GM21529 (cell line): ENCODE results near the gene CASKIN2.

Experiments used
- ATAC-seq: cut with Tn5 transposase; IDR thresholded peaks from one replicate; pipeline ENCODE4 v1.9.1; 2021; ENCODE audit not compliant: unreplicated experiment

The CASKIN2 gene

DNA sequence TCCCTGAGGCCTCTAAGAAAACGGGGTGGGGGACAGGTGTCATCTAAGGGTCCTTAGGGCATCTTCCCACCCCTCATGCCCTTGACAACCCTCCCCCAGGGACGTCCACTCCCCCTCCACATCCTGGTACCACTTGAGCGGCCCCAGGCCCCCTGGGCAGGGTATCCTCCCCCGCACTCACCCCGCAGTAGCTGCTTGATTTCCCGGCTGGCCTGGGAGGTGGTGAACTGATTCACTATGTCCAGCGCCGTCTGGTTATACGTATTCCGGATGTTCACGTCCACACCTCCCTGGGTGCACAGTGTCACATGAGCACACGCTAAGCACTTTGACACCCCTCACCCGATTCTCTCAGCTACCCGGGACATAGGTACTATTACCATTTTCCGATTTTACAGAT, 9.7 kb downstream of the CASKIN2 start:
- ATAC-seq = no peak

DNA sequence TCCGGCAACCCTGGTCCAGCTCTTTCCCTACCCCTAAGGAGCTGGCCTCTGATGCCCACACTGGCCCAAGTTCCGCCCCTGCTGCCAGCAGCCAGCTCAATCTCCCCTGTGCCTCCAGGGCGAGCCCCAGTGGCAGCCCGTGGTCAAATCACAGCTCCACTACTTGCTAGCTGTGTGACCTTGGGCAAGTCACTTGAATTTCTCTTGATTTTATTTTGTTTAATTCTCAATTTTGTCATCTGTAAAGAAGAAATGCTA, 10.3 kb downstream of the CASKIN2 start:
- no peak for ATAC-seq

DNA sequence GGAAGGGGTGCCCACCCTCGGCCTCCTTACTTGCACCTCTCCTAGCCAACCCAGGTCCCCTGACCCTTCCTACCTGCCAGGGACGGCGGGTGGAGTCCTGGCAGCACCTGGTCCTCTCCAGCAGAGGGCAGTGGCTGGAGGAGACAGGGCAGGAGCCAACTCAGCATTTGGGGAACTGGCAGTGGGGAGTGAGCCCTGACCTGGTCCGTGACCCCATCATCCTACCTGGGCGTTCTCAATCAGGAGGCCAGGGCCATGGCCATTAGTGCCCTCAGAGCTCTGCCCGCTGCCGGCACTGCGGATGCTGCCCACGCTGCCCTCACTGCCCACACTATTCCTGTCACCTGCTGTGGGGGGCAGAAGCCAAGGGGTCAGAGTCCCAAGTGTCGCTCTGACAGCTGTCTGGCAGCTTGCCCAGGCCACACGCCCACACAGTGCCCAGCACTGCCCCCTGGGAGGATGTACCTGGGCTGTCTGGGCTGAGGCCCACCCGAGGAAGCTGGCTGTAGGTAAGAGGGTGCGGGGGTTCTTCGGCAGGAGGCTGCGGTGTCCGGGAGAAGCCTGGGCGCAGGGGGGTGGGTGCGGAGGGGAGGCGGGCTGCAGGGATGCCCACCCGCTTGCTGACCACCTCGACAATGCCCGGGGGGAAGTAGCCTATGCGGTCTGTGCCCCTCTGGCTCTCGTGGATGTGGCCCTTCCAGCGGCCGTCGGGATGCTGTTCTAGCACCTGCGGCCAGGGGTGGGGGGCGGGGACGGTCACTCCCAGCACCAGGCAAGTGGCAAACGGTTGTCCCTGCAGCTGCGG, 10.8 kb downstream of the CASKIN2 start:
- ATAC-seq = no peak

DNA sequence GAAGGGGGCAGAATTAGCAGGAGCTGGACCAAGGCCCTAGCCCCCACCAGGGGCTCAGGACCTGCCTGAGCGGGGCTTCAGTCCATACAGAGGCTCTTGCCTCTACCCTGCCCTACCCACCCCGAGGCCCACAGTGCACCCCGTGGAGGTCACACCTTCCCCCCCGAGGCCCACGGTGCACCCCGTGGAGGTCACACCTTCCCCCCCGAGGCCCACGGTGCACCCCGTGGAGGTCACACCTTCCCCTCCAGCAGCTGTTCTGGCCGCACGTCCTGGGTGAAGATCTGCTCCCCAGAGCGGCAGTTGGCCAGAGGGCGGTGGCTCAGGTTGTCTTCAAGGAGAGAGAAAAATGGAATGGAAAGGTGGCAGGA, 11.4 kb downstream of the CASKIN2 start:
- ATAC-seq = no peak

DNA sequence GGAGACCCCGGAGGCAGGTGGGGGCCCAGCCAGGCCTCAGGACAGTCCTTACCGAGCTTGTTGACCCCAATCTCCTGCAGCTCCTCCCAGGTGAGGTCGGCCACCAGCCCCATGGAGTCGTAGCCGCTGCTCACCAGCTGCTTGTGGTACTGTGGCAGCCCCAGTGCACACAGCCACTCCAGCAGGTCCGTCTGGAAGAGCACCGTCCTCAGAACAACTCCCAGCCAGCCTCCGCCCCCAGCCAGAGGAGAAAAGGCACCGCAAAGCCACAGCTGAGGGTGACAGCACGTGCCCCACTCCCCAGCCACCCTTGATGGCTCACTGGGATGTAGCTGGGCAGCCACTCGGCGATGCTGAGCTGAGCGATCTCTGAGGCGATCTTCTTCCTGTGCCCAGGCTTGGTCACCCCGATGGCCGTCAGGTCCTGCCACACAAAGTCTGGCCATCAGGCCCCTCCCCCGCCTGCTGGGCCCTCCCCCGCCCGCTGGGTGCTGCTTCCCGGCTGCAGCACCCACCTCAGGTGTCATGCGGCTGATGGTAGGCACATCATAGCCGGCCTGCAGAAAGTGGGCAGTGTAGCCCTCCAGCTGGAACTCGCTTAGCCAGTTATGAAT, 11.9 kb downstream of the CASKIN2 start:
- no peak for ATAC-seq

DNA sequence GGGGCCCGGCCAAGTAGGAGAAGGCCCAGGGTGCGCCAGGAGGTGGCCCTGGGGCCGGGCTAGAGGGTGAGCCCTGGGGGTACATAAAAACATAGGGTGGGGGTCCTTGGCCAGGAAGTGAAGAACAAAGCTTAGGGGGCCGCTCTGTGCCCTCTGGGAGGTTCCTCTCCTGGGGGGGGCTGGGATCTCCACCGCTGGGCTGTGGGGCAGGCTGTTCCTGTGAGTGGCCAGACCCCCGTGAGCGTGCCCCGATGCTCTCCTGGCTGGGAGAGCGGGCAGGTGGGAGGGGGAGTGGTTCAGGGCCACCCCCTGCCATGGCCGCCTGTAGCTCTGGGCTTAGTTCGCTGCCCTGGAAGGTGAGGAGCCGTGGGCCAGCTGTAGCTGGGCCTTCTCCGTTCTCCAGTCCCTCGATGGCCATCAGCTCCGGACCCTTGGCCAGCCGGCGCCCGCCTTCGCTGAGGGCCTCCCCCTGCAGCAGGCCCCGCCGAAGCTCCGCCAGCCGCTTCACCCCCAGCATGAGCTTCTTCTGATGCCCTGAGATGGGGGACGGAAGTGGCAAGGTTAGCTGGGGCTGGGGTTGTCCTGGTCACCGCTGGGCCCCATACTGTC, 12.5 kb downstream of the CASKIN2 start:
- ATAC-seq = no peak

DNA sequence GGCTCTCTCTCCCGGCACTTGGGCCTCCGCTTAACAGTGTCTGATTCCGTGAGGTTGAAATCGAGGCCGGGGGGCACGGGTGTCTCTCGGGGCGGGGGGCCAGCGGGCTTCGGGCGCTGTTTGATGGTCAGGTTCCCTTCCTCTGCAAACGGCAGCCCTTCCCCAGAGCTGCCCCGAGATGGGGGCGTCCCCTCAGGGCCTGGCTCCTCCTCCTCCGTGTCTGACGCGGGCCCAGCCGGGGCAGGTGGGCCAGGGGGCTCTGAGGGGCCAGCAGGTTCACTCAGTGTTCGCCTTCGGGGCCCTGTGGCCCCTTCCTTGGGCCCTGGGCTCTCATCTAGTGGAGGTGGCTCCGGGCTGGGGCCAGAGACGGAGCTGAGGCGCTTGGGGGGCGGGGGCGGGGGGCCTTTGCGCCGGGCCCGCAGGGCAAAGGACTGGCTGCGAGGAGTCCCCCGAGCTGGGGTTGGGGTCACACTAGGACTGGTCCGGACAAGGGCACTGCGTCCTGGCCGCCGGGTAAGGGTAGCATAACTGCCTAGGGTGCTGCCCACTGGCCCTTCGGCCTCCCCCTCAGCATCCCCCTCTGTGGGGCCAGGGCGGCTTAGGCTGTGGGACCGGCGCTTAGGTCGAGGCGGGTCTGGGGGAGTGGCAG, 13.1 kb downstream of the CASKIN2 start:
- no peak for ATAC-seq

DNA sequence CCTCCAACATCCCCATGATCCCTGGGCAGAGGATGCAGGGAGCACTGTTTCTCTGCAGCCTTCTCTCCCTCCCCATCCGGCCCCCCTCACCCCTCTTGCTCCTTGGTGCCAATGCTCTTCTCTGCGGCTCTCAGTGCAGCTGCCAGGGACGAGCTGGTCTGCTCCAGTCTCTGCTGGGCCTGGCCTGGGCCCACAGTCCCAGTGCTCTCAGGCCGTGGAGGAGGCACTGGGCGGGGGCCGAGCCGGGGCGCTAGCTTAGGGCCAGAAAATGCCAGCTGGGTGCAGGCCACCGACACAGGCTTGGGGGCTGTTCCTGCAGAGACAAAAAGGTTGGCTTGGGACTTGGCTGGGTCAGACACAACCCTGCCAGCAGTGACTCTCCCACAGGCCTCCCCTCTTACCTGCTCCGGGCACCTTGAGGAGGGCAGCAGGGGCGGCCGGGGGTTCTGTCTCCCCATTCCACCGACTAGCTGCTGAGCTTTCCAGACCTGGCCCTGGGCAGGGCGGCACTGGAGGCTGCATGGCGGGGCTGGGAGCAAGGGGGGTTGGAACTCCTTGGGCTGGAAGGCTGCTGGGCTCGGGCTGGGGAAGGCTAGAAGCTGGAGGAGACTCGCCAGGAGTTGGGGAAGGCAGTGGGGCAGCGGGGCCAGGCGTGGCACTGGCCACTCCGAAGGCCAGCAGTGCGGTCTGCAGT, 13.8 kb downstream of the CASKIN2 start:
- ATAC-seq = no peak

DNA sequence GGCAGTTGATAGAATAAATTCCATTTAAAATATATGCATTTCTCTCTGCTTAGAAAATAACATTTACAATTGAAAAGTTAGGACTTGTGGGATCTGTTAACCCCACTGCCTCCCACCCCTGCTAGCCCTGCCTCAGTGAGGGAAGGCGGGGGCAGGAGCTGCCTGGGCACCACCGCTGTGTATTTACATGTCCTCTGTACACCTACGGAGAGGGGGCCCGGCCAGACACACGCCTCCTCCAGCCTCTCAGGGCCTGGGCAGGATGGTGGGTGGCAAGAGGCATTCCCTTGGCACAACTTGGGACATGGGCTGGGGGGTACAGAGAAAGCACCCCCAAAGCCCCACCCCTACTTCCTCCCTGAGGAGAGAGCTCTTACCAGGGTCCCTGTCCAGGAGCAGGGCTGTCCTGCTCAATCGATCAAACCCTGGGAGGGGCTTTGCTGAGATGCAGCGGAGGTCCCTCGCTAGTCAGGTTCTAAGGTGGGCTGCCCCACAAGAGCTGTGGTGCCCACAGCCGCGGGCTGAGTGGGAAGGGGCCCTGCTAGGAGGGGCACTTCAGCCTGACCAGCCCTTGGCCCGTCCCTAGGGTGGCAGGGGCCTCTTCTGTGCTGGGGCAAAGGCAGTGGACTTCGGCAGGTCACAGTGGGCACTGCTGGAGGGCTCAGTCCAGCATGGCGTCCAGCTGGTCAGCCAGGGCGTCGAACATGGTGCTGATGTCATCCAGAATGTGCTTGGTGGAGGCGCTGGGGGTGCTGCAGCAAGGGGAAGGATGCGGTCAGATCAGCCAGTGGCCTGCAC, 14.7 kb downstream of the CASKIN2 start:
- no peak for ATAC-seq

DNA sequence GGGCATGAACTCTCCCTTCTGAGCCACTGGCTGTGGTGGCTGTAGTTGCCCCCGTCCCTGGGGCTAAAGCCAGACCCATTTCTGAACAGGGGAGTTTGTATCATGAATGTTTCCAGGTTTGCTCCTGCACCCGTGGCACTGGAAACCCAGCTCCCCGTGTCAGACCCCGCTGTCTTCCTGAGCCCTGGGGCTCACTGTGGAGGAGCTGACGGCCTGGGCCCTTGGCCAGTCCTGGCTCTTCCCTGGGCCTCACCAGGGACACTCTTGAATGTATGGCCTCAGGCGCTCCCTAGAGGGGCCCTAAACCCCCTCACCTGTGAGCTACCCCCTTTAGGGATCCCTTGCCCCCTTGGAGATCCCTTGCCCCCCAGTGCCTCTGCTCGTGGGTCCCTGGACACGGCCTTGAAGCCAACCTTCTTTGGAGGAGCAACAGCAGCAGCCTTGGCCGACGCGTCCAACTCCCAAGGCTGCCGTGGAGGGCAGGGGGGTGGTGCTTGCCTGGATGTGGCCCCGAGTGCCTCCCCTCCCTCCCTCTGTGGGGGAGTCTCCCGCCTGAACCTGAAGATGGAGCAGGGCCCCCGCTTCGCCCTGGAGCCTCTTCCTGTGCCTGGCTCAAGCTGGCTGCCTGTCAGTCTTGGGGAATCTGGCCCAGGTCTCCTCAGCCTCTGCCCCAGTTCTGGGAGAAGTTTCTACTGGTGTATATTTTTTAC, 15.9 kb downstream of the CASKIN2 start:
- no peak for ATAC-seq

DNA sequence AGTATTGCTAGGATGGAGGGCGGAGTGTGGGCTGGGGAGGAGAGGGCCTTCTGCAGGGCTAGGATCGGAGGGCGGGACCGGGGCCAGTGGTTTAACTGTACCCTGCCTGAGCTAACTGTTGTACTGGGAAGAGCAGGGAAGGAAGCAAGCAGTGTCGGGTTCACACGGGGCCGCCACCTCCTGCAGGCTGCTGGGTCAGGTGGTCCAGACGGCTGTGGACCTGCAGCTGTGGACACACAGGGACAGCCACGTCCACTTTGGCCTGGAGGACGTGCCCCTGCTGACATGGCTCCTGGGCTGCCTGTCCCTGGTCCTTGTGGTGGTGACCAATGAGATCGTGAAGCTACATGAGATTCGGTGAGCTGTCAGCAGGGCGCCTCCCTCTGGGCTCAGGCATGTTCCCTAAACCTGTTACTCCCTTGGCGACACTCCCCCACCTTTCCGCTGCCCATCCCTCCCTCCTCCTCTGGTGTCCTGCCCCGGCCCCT, 16.6 kb downstream of the CASKIN2 start:
- no peak for ATAC-seq

DNA sequence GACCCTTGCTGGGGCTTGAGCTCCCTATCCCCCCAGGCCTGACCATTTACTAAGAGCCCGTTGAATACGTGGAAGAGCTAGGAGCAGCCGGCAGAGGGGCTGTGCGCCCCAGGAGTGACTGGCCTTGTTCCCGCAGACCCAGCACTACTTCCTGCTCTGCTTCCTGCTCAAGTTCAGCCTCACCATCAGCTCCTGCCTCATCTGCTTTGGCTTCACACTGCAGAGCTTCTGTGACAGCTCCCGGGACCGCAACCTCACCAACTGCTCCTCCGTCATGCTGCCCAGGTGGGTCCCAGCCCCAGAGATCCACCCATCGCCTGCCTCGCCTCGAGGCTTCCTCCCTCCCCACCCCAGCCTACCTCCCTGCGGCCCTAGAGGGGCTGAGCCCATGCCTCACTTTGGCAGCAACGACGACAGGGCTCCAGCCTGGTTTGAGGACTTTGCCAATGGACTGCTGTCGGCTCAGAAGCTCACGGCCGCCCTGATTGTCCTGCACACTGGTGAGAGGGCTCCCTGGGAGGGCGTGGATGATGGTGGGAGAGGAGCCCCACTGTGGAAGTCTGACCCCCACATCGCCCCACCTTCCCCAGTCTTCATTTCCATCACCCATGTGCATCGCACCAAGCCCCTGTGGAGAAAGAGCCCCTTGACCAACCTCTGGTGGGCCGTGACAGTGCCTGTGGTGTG, 17.2 kb downstream of the CASKIN2 start:
- ATAC-seq = no peak

DNA sequence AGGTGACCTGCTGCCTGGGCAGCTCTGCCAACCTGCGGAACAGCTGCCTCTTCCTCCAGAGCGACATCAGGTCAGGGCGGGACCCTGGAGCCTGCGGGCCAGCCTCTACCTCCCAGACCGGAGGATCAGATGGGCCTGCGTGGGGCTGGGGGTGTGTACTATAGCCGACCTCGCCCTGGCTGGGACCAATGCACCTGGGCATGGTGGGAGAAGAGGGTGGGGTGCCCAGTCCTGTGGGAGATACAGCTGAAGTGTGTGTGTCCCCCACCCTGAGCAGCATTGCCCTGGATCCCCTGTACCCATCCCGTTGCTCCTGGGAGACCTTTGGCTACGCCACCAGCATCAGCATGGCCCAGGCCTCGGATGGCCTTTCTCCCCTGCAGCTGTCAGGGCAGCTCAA, 19.3 kb downstream of the CASKIN2 start:
- no peak for ATAC-seq

DNA sequence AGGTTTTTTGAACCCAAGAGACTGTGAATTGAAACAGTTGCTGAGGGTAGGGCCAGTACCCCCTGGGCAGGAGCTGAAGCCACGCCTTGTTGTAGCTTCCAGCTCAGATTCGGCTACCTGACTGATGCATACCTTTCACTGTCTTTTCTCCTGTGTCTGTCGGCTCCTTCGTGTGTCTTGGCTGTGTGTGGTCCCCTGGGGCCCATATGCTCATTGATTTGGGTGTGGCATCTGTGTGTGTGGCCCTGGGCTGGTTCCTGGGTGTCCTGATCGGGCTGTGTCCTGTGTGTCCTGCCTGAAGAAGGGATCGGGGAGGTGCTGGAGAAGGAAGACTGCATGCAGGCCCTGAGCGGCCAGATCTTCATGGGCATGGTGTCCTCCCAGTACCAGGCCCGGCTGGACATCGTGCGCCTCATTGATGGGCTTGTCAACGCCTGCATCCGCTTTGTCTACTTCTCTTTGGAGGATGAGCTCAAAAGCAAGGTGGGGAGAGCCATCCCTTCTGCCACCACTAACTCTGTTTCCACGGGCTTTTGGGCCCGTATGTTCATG, 20.9 kb downstream of the CASKIN2 start:
- ATAC-seq = no peak

DNA sequence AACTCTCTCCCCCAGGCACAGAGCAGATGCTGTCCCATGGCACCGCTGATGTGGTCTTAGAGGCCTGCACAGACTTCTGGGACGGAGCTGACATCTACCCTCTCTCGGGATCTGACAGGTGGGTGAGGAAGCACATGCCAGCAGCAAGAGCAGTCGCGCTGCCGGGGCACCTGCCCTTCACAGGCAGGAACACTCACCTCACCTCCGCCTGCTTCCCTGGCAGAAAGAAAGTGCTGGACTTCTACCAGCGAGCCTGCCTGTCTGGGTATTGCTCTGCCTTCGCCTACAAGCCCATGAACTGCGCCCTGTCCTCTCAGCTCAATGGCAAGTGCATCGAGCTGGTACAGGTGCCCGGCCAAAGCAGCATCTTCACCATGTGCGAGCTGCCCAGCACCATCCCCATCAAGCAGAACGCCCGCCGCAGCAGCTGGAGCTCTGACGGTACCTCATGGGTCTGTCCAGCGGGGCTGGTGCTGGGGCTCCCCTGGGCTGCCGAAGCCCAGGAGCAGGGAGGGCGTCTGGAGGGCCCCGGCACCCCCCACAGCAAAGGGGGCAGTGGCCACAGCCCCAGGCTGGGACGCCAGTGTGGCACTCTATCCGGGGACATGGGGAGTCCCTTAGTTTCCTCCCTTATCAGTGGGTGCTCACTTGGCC, 21.7 kb downstream of the CASKIN2 start:
- ATAC-seq = no peak

DNA sequence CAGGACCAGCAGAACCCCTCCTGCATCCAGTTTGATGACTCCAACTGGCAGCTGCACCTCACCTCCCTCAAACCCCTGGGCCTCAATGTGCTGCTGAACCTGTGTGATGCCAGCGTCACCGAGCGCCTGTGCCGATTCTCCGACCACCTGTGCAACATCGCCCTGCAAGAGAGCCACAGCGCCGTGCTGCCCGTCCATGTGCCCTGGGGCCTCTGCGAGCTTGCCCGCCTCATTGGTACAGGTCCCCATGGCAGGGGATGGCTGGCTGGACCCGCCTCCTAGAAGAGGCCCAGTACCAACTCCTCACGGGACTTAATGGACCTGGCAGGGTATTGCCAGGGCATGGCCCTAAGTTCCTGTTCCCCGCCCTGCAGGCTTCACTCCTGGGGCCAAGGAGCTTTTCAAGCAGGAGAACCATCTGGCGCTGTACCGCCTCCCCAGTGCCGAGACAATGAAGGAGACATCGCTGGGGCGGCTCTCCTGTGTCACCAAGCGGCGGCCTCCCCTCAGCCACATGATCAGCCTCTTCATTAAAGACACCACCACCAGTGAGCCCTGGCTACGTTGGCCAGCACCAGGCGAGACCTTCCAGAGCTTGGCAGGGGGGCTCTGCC, 22.7 kb downstream of the CASKIN2 start:
- ATAC-seq = no peak

DNA sequence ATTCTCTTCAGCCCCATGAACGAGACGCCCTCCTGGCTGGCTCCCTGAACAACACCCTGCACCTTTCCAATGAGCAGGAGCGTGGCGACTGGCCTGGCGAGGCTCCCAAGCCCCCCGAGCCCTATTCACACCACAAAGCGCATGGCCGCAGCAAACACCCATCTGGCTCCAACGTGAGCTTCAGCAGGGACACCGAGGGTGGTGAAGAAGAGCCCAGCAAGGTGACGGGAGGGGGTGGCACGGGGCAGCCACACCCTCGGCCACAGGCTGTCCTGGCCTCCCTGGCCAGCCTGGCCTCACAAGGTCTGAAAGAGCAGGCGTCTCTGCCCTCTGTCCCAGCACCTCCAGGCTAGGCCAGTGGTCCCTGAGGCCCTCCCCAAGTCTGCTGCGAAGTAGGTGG, 23.7 kb downstream of the CASKIN2 start:
- ATAC-seq = no peak

DNA sequence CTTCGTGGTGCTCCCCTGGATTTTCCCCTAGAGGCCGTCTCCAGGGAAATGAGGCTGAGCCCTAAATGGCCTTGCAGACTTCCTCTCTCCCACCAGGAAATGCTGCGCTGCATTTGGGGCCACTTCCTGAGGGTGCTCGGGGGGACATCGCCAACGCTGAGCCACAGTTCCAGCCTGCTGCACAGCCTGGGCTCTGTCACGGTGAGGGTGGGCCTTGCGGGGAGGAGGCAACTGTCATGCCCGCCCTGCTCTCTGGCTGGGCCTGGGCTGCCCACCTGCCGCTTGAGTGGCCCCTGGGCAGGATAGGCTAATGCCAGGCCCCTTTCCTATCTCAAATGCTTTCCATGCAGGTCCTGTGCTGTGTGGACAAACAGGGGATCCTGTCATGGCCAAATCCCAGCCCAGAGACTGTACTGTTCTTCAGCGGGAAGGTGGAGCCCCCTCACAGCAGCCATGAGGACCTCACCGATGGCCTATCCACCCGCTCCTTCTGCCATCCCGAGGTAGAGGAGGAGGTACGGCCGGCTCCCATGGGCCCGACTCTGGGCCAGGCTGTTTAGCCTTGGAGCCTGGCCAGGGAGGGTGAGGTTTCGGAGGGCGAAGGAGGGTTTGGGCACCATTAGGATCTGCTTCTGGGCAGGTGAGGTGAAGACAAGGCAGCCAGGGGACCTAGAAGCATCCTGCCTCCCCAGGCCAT, 24.2 kb downstream of the CASKIN2 start:
- no peak for ATAC-seq
